SK-N-SH treated with all-trans-retinoic acid at 6 μM for 48 hours (cell line): ENCODE results near the gene GDF9.

ENCODE experiments used
- ATAC-seq: fragments of 200-7000 bp; cut with Tn5 transposase; 3 replicates; pipeline ENCODE4 v1.9.1; 2020; ENCODE audit warnings: mild to moderate bottlenecking, moderate library complexity
- ARNTL ChIP-seq: fragments of 450-650 bp; formaldehyde crosslinking; IDR thresholded peaks from 2 replicates; pipeline ENCODE4 v1.5.0; 2020; ENCODE audit warnings: low read depth, mild to moderate bottlenecking, moderate library complexity, borderline replicate concordance
- CSDC2 ChIP-seq: fragments of 250-450 bp; sonication (Bioruptor Pico); IDR thresholded peaks from 2 replicates; pipeline ENCODE4 v1.5.0; 2020; ENCODE audit warnings: mild to moderate bottlenecking, moderate library complexity
- ESRRG ChIP-seq: fragments of 250-450 bp; sonication (Bioruptor Pico); IDR thresholded peaks from 2 replicates; pipeline ENCODE4 v1.6.1; 2021; ENCODE audit warnings: mild to moderate bottlenecking
- GLIS3 ChIP-seq: fragments of 250-450 bp; sonication (Bioruptor Pico); IDR thresholded peaks from 2 replicates; pipeline ENCODE4 v1.5.0; 2020; ENCODE audit warnings: mild to moderate bottlenecking, moderate library complexity
- OSR1 ChIP-seq: fragments of 250-450 bp; sonication (Bioruptor Pico); IDR thresholded peaks from 2 replicates; pipeline ENCODE4 v1.8.0; 2022; ENCODE audit warnings: moderate library complexity, mild to moderate bottlenecking, inconsistent platforms
- PPARA ChIP-seq: fragments of 250-450 bp; sonication (Bioruptor Pico); IDR thresholded peaks from 2 replicates; pipeline ENCODE4 v1.5.0; 2020; ENCODE audit warnings: mild to moderate bottlenecking, borderline replicate concordance
- RARB ChIP-seq: fragments of 250-450 bp; sonication (Bioruptor Pico); IDR thresholded peaks from 2 replicates; pipeline ENCODE4 v1.8.0; 2021; ENCODE audit warnings: mild to moderate bottlenecking, moderate library complexity
- SNAI2 ChIP-seq: fragments of 250-450 bp; sonication (Bioruptor Pico); IDR thresholded peaks from 2 replicates; pipeline ENCODE4 v1.5.0; 2020; ENCODE audit warnings: mild to moderate bottlenecking, moderate library complexity
- TCF4 ChIP-seq: fragments of 250-450 bp; sonication (Bioruptor Pico); IDR thresholded peaks from 2 replicates; pipeline ENCODE4 v1.8.0; 2021; ENCODE audit warnings: mild to moderate bottlenecking, moderate library complexity, borderline replicate concordance
- TOX ChIP-seq: fragments of 250-450 bp; sonication (Bioruptor Pico); IDR thresholded peaks from 2 replicates; pipeline ENCODE4 v1.8.0; 2021; ENCODE audit warnings: mild to moderate bottlenecking, moderate library complexity, borderline replicate concordance
- ZC3H10 ChIP-seq: fragments of 250-450 bp; sonication (Bioruptor Pico); IDR thresholded peaks from 2 replicates; pipeline ENCODE4 v1.5.1; 2021; ENCODE audit warnings: mild to moderate bottlenecking, moderate library complexity
- ZFP3 ChIP-seq: fragments of 250-450 bp; sonication (Bioruptor Pico); IDR thresholded peaks from 2 replicates; pipeline ENCODE4 v1.5.0; 2020; ENCODE audit warnings: mild to moderate bottlenecking, moderate library complexity
- ZFP30 ChIP-seq: fragments of 450-650 bp; formaldehyde crosslinking; IDR thresholded peaks from 2 replicates; pipeline ENCODE4 v1.5.0; 2022; ENCODE audit warnings: mild to moderate bottlenecking, moderate library complexity
- ZNF565 ChIP-seq: fragments of 450-650 bp; formaldehyde crosslinking; conservative IDR thresholded peaks from 2 replicates; pipeline ENCODE4 v1.5.0; 2020; ENCODE audit warnings: low read depth, mild to moderate bottlenecking, moderate library complexity
- TF ChIP-seq, protein P1 (sequence below): fragments of 250-450 bp; sonication (Bioruptor Pico); IDR thresholded peaks from 2 replicates; pipeline ENCODE4 v1.5.0; 2020; ENCODE audit warnings: mild to moderate bottlenecking, moderate library complexity
- TF ChIP-seq, protein P2 (sequence below): fragments of 250-450 bp; sonication (Bioruptor Pico); IDR thresholded peaks from 2 replicates; pipeline ENCODE4 v1.8.0; 2021; ENCODE audit warnings: low read depth, mild to moderate bottlenecking, moderate library complexity, borderline replicate concordance
- TF ChIP-seq, protein P3 (sequence below): fragments of 250-450 bp; sonication (Bioruptor Pico); IDR thresholded peaks from 2 replicates; pipeline ENCODE4 v1.5.1; 2020; ENCODE audit warnings: low read depth, mild to moderate bottlenecking, moderate library complexity
- TF ChIP-seq, protein P4 (sequence below): fragments of 250-450 bp; sonication (Bioruptor Pico); IDR thresholded peaks from 2 replicates; pipeline ENCODE4 v1.8.0; 2020; ENCODE audit warnings: mild to moderate bottlenecking, moderate library complexity, borderline replicate concordance
- TF ChIP-seq, protein P5 (sequence below): fragments of 250-450 bp; sonication (Bioruptor Pico); IDR thresholded peaks from 2 replicates; pipeline ENCODE4 v1.5.1; 2021; ENCODE audit warnings: mild to moderate bottlenecking, moderate library complexity

Gene GDF9

DNA sequence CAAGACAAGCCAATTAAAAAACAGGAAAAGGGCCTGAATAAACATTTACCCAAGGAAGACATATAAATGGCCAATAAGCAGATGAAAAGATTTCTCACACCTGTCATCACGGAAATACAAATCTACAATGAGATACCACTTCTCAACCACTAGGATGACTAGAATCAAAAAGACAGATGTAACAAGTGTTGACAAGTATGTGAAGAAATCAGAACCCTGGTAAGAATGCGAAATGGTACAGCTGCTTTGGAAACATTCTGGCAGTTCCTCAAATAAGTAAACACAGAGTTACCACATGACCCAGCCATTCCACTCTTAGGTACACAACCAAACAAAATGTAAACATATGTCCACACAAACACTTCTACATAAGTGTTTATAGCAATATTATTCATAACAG, 39.7 kb upstream of the GDF9 start:
- ATAC-seq: no peak
- TF ChIP-seq ARNTL (CRISPR knock-in tag) (no peak), ZFP30 (CRISPR knock-in tag) (no peak), OSR1 (CRISPR knock-in tag) (no peak), PPARA (CRISPR knock-in tag) (no peak), ZC3H10 (CRISPR knock-in tag) (no peak), TCF4 (CRISPR knock-in tag) (no peak; the same call in 1 of the 2 replicates)
- TF ChIP-seq, protein P1, sequence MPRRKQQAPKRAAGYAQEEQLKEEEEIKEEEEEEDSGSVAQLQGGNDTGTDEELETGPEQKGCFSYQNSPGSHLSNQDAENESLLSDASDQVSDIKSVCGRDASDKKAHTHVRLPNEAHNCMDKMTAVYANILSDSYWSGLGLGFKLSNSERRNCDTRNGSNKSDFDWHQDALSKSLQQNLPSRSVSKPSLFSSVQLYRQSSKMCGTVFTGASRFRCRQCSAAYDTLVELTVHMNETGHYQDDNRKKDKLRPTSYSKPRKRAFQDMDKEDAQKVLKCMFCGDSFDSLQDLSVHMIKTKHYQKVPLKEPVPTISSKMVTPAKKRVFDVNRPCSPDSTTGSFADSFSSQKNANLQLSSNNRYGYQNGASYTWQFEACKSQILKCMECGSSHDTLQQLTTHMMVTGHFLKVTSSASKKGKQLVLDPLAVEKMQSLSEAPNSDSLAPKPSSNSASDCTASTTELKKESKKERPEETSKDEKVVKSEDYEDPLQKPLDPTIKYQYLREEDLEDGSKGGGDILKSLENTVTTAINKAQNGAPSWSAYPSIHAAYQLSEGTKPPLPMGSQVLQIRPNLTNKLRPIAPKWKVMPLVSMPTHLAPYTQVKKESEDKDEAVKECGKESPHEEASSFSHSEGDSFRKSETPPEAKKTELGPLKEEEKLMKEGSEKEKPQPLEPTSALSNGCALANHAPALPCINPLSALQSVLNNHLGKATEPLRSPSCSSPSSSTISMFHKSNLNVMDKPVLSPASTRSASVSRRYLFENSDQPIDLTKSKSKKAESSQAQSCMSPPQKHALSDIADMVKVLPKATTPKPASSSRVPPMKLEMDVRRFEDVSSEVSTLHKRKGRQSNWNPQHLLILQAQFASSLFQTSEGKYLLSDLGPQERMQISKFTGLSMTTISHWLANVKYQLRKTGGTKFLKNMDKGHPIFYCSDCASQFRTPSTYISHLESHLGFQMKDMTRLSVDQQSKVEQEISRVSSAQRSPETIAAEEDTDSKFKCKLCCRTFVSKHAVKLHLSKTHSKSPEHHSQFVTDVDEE (CRISPR knock-in tag): 0 out of 2 replicates have a peak, but pooled peaks have one; percentile 15
- TF ChIP-seq, protein P2, sequence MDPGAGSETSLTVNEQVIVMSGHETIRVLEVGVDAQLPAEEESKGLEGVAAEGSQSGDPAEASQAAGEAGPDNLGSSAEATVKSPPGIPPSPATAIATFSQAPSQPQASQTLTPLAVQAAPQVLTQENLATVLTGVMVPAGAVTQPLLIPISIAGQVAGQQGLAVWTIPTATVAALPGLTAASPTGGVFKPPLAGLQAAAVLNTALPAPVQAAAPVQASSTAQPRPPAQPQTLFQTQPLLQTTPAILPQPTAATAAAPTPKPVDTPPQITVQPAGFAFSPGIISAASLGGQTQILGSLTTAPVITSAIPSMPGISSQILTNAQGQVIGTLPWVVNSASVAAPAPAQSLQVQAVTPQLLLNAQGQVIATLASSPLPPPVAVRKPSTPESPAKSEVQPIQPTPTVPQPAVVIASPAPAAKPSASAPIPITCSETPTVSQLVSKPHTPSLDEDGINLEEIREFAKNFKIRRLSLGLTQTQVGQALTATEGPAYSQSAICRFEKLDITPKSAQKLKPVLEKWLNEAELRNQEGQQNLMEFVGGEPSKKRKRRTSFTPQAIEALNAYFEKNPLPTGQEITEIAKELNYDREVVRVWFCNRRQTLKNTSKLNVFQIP (CRISPR knock-in tag): no peak
- TF ChIP-seq, protein P3, sequence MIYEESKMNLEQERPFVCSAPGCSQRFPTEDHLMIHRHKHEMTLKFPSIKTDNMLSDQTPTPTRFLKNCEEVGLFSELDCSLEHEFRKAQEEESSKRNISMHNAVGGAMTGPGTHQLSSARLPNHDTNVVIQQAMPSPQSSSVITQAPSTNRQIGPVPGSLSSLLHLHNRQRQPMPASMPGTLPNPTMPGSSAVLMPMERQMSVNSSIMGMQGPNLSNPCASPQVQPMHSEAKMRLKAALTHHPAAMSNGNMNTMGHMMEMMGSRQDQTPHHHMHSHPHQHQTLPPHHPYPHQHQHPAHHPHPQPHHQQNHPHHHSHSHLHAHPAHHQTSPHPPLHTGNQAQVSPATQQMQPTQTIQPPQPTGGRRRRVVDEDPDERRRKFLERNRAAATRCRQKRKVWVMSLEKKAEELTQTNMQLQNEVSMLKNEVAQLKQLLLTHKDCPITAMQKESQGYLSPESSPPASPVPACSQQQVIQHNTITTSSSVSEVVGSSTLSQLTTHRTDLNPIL (CRISPR knock-in tag): no peak
- TF ChIP-seq, all 23 proteins: peak for 1

DNA sequence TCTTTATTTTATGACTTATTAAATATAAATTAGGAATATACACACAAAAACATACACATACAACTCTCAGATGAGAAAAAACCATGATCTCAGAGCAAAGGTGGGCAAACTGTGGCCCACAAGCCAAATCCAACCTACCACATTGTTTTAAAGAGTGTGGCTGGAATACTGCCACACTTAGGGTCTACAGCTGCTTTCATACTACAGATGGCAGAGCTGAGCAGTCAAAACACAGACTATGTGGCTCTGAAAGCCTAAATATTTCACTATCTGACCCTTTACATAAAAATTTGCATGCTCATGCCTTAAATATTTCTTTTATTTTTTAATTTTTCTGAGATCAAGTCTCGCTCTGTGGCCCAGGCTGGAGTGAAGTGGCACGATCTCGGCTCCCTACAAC, 35.5 kb upstream of the GDF9 start:
- 0 out of 3 replicates have a peak, but pooled peaks have one; percentile 26 for ATAC-seq
- TF ChIP-seq CSDC2 (no peak), RARB (no peak), SNAI2 (CRISPR knock-in tag) (no peak), OSR1 (CRISPR knock-in tag) (no peak), ZC3H10 (CRISPR knock-in tag) (no peak), ARNTL (CRISPR knock-in tag) (no peak), ZFP3 (no peak), GLIS3 (CRISPR knock-in tag) (no peak), TCF4 (CRISPR knock-in tag) (no peak), TOX (CRISPR knock-in tag) (no peak), PPARA (CRISPR knock-in tag) (no peak), ESRRG (CRISPR knock-in tag) (no peak), ZNF565 (CRISPR knock-in tag) (no peak)
- TF ChIP-seq, protein P3 (CRISPR knock-in tag): no peak
- TF ChIP-seq, protein P4, sequence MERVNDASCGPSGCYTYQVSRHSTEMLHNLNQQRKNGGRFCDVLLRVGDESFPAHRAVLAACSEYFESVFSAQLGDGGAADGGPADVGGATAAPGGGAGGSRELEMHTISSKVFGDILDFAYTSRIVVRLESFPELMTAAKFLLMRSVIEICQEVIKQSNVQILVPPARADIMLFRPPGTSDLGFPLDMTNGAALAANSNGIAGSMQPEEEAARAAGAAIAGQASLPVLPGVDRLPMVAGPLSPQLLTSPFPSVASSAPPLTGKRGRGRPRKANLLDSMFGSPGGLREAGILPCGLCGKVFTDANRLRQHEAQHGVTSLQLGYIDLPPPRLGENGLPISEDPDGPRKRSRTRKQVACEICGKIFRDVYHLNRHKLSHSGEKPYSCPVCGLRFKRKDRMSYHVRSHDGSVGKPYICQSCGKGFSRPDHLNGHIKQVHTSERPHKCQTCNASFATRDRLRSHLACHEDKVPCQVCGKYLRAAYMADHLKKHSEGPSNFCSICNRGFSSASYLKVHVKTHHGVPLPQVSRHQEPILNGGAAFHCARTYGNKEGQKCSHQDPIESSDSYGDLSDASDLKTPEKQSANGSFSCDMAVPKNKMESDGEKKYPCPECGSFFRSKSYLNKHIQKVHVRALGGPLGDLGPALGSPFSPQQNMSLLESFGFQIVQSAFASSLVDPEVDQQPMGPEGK (CRISPR knock-in tag): no peak
- TF ChIP-seq, protein P5, sequence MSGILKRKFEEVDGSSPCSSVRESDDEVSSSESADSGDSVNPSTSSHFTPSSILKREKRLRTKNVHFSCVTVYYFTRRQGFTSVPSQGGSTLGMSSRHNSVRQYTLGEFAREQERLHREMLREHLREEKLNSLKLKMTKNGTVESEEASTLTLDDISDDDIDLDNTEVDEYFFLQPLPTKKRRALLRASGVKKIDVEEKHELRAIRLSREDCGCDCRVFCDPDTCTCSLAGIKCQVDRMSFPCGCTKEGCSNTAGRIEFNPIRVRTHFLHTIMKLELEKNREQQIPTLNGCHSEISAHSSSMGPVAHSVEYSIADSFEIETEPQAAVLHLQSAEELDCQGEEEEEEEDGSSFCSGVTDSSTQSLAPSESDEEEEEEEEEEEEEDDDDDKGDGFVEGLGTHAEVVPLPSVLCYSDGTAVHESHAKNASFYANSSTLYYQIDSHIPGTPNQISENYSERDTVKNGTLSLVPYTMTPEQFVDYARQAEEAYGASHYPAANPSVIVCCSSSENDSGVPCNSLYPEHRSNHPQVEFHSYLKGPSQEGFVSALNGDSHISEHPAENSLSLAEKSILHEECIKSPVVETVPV (CRISPR knock-in tag): no peak
- TF ChIP-seq, protein P1 (CRISPR knock-in tag): no peak
